ENCODE results near the gene SUDS3. TPM values are rescaled to one million over a fixed set of nuclear protein-coding genes. Genes with fewer than 3 reads are reported as not detected.

Gene SUDS3
- polyA plus RNA-seq, 1 of the 3 experiments (the other 2 are of a cell fraction), result 15.0 TPM

- no peak overlapping the region for H3K4me3 ChIP-seq (ENCODE audit: low read depth in 2 of 2, low read length in 1 of 2)
- TF ChIP-seq REST (IDR thresholded peaks at IDR 0.05; ENCODE audit: low read depth, low read length) (no peak), PBX3 (IDR thresholded peaks at IDR 0.05) (peak; percentile 65), ELF1 (IDR thresholded peaks at IDR 0.05) (no peak), ZBTB33 (IDR thresholded peaks at IDR 0.05; ENCODE audit: borderline replicate concordance, low read depth) (no peak), MEF2A (IDR thresholded peaks at IDR 0.05; ENCODE audit: borderline replicate concordance, low read depth) (peak; percentile 7; the same call in 1 of the 2 replicates), NFIC (IDR thresholded peaks at IDR 0.05; ENCODE audit: borderline replicate concordance) (peak; percentile 85), POLR2AphosphoS5 (IDR thresholded peaks at IDR 0.05; ENCODE audit: low read depth, low read length) (no peak), TCF12 (IDR thresholded peaks at IDR 0.05) (peak; percentile 33; the same call in 1 of the 2 replicates), SMC3 (IDR thresholded peaks at IDR 0.05; ENCODE audit: low read depth, low read length) (no peak), FOSL2 (IDR thresholded peaks at IDR 0.05; ENCODE audit: borderline replicate concordance, low read depth) (0 out of 2 replicates have a peak, but pooled peaks have one; percentile 16), IRF3 (IDR thresholded peaks at IDR 0.05; ENCODE audit: low read depth, low read length) (no peak), SIN3A (IDR thresholded peaks at IDR 0.05; ENCODE audit: borderline replicate concordance, low read depth, low read length) (no peak), FOXM1 (IDR thresholded peaks at IDR 0.05; ENCODE audit: low read depth) (no peak), RCOR1 (IDR thresholded peaks at IDR 0.05; ENCODE audit: low read length) (no peak), RAD21 (IDR thresholded peaks at IDR 0.05; ENCODE audit: low read length) (no peak), CTCF (IDR thresholded peaks at IDR 0.05) (peak; percentile 54), MAX (IDR thresholded peaks at IDR 0.05; ENCODE audit: low read depth) (peak; percentile 81), MXI1 (IDR thresholded peaks at IDR 0.05; ENCODE audit: low read depth, low read length) (peak; percentile 58; the same call in 1 of the 2 replicates), CHD2 (IDR thresholded peaks at IDR 0.05; ENCODE audit: low read length, partially characterized antibody) (no peak), NRF1 (IDR thresholded peaks at IDR 0.05; ENCODE audit: low read depth, low read length) (no peak), TAF1 (IDR thresholded peaks at IDR 0.05; ENCODE audit: borderline replicate concordance, low read depth, low read length) (no peak), EP300 (IDR thresholded peaks at IDR 0.05; ENCODE audit: borderline replicate concordance in 1 of 2, low read depth in 1 of 2, low read length in 1 of 2) (no peak), GABPA (IDR thresholded peaks at IDR 0.05; ENCODE audit: low read depth) (no peak), JUND (IDR thresholded peaks at IDR 0.05) (no peak)
Measured at GRCh38 chr12:118357257-118358007, 18.9 kb upstream of the SUDS3 start.

More at GRCh38 chr12:118357257-118358007, 18.9 kb upstream of the SUDS3 start:
- DNase-seq, result peak; percentile 42
- H3K27ac ChIP-seq (ENCODE audit: low read depth in 2 of 2, low read length in 1 of 2), result peak overlapping the region; percentile 77 to 96; a peak in 3 of 4 replicates
- 0 out of 2 replicates have a peak overlapping the region, but pooled peaks have one; percentile 11 for H2AFZ ChIP-seq (ENCODE audit: low read depth)
- peak overlapping the region; percentile 67; the same call in 1 of the 2 replicates for H3K9ac ChIP-seq
- 28% methylated on average over 7 of the region's 7 CpGs for WGBS (ENCODE audit: low lambda C conversion rate)
- peak overlapping the region; percentile 74; the same call in 1 of the 2 replicates for H3K4me2 ChIP-seq
- ChIA-PET CTCF (interaction anchor here (0.6 to 3.3 kb wide), 7 partner anchors 10 to 936 kb away, joined by 3 to 36 read pairs (median 3); partner anchors contain the start of gene SUDS3), POLR2A (no interaction called here)
- H4K20me1 ChIP-seq (ENCODE audit: insufficient read depth), result no peaks in the 10 kb centered on the region
- no peaks in the 10 kb centered on the region for H3K9me3 ChIP-seq
- H3K27me3 ChIP-seq (ENCODE audit: insufficient read depth), result no peaks in the 10 kb centered on the region
- peaks cover 4 to 43% of the 10 kb centered on the region in 2 experiments; a peak in 3 of 4 replicates for H3K4me1 ChIP-seq (ENCODE audit: control insufficient read depth in 1 of 2, insufficient read depth in 2 of 2, low read depth in 1 of 2, low read length in 1 of 2)
- H3K79me2 ChIP-seq (ENCODE audit: insufficient read depth), result peaks cover 76% of the 10 kb centered on the region
- H3F3A ChIP-seq (replicated peaks; ENCODE audit: insufficient read depth), result peaks cover 57% of the 10 kb centered on the region
- no peaks in the 10 kb centered on the region for H3K9me2 ChIP-seq
- no peaks in the 10 kb centered on the region for H3K36me3 ChIP-seq (replicated peaks in 1 of 2; ENCODE audit: control insufficient read depth in 1 of 2, insufficient read depth in 2 of 2, low read length in 1 of 2)
